IMR-90 (cell line): ENCODE results near the gene LAMA5. TPM values are rescaled to one million over a fixed set of nuclear protein-coding genes. Genes with fewer than 3 reads are reported as not detected.
A peak's percentile ranks its signal among the peaks of the same experiment; 100 is the strongest.

ENCODE experiments used
- ATAC-seq: fragments of 200-7000 bp; cut with Tn5 transposase; 2 replicates; pipeline ENCODE4 v1.9.1; 2020; ENCODE audit warnings: low read depth, mild to moderate bottlenecking, moderate library complexity
- BruUV-seq: library from RNA; stranded (reverse); fragments of 400-500 nt; replicated peaks from 2 replicates; lab custom pipeline; 2021; lab: Mats Ljungman, UMichigan
- CTCF ChIA-PET: fragments of 300-600 bp; formaldehyde crosslinking; extraction: SDS; loops from one replicate; lab custom pipeline; 2021; ENCODE audit warnings: antibody characterized with exemption; lab: Yijun Ruan, JAX
- POLR2A ChIA-PET: fragments of 300-600 bp; sonication (Branson Sonifier 250); formaldehyde crosslinking; loops from one replicate; lab custom pipeline; 2022; ENCODE audit warnings: antibody characterized with exemption; ENCODE audit not compliant: unreplicated experiment; lab: Charles Lee
- DNase-seq: peaks from one replicate; pipeline ENCODE4 v3.0.0; 2013
- H2AFZ ChIP-seq: replicated peaks from 2 replicates; pipeline ENCODE3; 2013; ENCODE audit warnings: low read length, mild to moderate bottlenecking; ENCODE audit not compliant: poor library complexity
- H2AK5ac ChIP-seq: 2 replicates; pipeline ENCODE4 v1.6.1; 2013; ENCODE audit warnings: low read depth, low read length, inconsistent platforms
- H2AK9ac ChIP-seq: replicated peaks from 2 replicates; pipeline ENCODE3; 2013; ENCODE audit warnings: mild to moderate bottlenecking, low read depth, low read length, moderate library complexity; ENCODE audit not compliant: poor library complexity
- H2BK120ac ChIP-seq: 2 replicates; pipeline ENCODE4 v1.6.1; 2013; ENCODE audit warnings: low read depth, low read length, inconsistent platforms
- H2BK15ac ChIP-seq: 3 replicates; pipeline ENCODE4 v1.6.1; 2013; ENCODE audit warnings: low read depth, low read length, inconsistent platforms
- H2BK20ac ChIP-seq: 2 replicates; pipeline ENCODE4 v1.6.1; 2013; ENCODE audit warnings: low read depth, mild to moderate bottlenecking, inconsistent platforms, low read length, moderate library complexity
- H2BK5ac ChIP-seq: 2 replicates; pipeline ENCODE4 v1.6.1; 2013; ENCODE audit warnings: mild to moderate bottlenecking, low read depth, low read length, inconsistent platforms; ENCODE audit not compliant: poor library complexity, severe bottlenecking
- H3K14ac ChIP-seq: replicated peaks from 2 replicates; pipeline ENCODE4 v1.6.1; 2013; ENCODE audit warnings: low read depth, low read length, inconsistent platforms
- H3K18ac ChIP-seq: 2 replicates; pipeline ENCODE4 v1.6.1; 2013; ENCODE audit warnings: low read depth, low read length, control low read depth
- H3K23ac ChIP-seq: 2 replicates; pipeline ENCODE4 v1.6.1; 2013; ENCODE audit warnings: low read depth, low read length, inconsistent platforms
- H3K27ac ChIP-seq: 2 replicates; pipeline ENCODE4 v1.5.1; 2013; ENCODE audit warnings: mild to moderate bottlenecking, control low read depth, low read length; ENCODE audit not compliant: insufficient read depth
- H3K27me3 ChIP-seq: 2 replicates; pipeline ENCODE4 v1.6.1; 2013; ENCODE audit warnings: low read length; ENCODE audit not compliant: control insufficient read depth, insufficient read depth
- H3K36me3 ChIP-seq: 2 replicates; pipeline ENCODE4 v1.6.1; 2013; ENCODE audit warnings: low read length, mixed read lengths; ENCODE audit not compliant: control insufficient read depth, insufficient read depth
- H3K4ac ChIP-seq: 2 replicates; pipeline ENCODE4 v1.6.1; 2013; ENCODE audit warnings: low read depth, low read length, inconsistent platforms
- H3K4me1 ChIP-seq: 2 replicates; pipeline ENCODE4 v1.6.1; 2013; ENCODE audit warnings: low read length, mixed read lengths; ENCODE audit not compliant: control insufficient read depth, insufficient read depth
- H3K4me2 ChIP-seq: 2 replicates; pipeline ENCODE4 v1.6.1; 2013; ENCODE audit warnings: low read depth, mild to moderate bottlenecking, control low read depth, low read length, moderate library complexity
- H3K4me3 ChIP-seq: 2 replicates; pipeline ENCODE4 v1.5.1; 2013; ENCODE audit warnings: low read depth, mild to moderate bottlenecking, control low read depth, low read length, moderate library complexity; ENCODE audit not compliant: insufficient read depth
- H3K56ac ChIP-seq: 2 replicates; pipeline ENCODE4 v1.6.1; 2013; ENCODE audit warnings: low read length, inconsistent platforms; ENCODE audit not compliant: insufficient read depth; ENCODE audit errors: extremely low read depth
- H3K79me1 ChIP-seq, 2 experiments: 2 replicates each; pipeline ENCODE4 v1.6.1; 2013; ENCODE audit warnings: low read length in 2 of 2, inconsistent platforms in 1 of 2, low read depth in 1 of 2
- H3K9ac ChIP-seq: 2 replicates; pipeline ENCODE4 v1.6.1; 2013; ENCODE audit warnings: low read depth, low read length, control low read depth
- H3K9me1 ChIP-seq: 2 replicates; pipeline ENCODE4 v1.6.1; 2013; ENCODE audit warnings: low read length, inconsistent platforms; ENCODE audit not compliant: insufficient read depth
- H3K9me3 ChIP-seq: 2 replicates; pipeline ENCODE4 v1.6.1; 2013; ENCODE audit warnings: low read length; ENCODE audit not compliant: control insufficient read depth, insufficient read depth
- H4K20me1 ChIP-seq: 2 replicates; pipeline ENCODE4 v1.6.1; 2013; ENCODE audit warnings: low read length, inconsistent platforms; ENCODE audit not compliant: insufficient read depth
- H4K5ac ChIP-seq: 2 replicates; pipeline ENCODE4 v1.6.1; 2013; ENCODE audit warnings: mild to moderate bottlenecking, low read depth, low read length, control low read depth
- H4K8ac ChIP-seq, 2 experiments: 2 replicates each; pipeline ENCODE4 v1.6.1; 2013; ENCODE audit warnings: low read depth in 2 of 2, low read length in 2 of 2, control low read depth in 1 of 2, inconsistent platforms in 1 of 2
- H4K91ac ChIP-seq: 2 replicates; pipeline ENCODE4 v1.6.1; 2013; ENCODE audit warnings: low read depth, low read length, inconsistent platforms; ENCODE audit not compliant: insufficient read depth
- BHLHE40 ChIP-seq: fragments of 150-350 bp; IDR thresholded peaks from 2 replicates; pipeline ENCODE4 v1.6.1; 2016; ENCODE audit warnings: mild to moderate bottlenecking, low read depth, low read length
- CEBPB ChIP-seq: IDR thresholded peaks from 2 replicates; pipeline ENCODE4 v1.6.1; 2012; ENCODE audit warnings: low read depth, low read length, improper control_type of control experiment
- CHD1 ChIP-seq: IDR thresholded peaks from 2 replicates; pipeline ENCODE4 v1.6.1; 2012; ENCODE audit warnings: low read depth, low read length, improper control_type of control experiment
- CTCF ChIP-seq: conservative IDR thresholded peaks from 2 replicates; pipeline ENCODE4 v1.5.1; 2012; ENCODE audit warnings: mild to moderate bottlenecking, low read depth, low read length, improper control_type of control experiment
- ELK1 ChIP-seq: fragments of 150-350 bp; IDR thresholded peaks from 2 replicates; pipeline ENCODE4 v1.6.1; 2016; ENCODE audit warnings: low read depth, mild to moderate bottlenecking, low read length, moderate library complexity, borderline replicate concordance
- MAFK ChIP-seq: IDR thresholded peaks from 2 replicates; pipeline ENCODE4 v1.6.1; 2012; ENCODE audit warnings: low read depth, low read length, improper control_type of control experiment
- MAZ ChIP-seq: IDR thresholded peaks from 2 replicates; pipeline ENCODE4 v1.6.1; 2012; ENCODE audit warnings: low read depth, mild to moderate bottlenecking, low read length, improper control_type of control experiment, moderate library complexity, borderline replicate concordance
- MXI1 ChIP-seq: IDR thresholded peaks from 2 replicates; pipeline ENCODE4 v1.6.1; 2012; ENCODE audit warnings: low read depth, mild to moderate bottlenecking, low read length, moderate library complexity, borderline replicate concordance
- NFE2L2 ChIP-seq: fragments of 150-350 bp; IDR thresholded peaks from 2 replicates; pipeline ENCODE4 v1.6.1; 2016; ENCODE audit warnings: low read depth, mild to moderate bottlenecking, low read length
- RAD21 ChIP-seq: IDR thresholded peaks from 2 replicates; pipeline ENCODE4 v1.6.1; 2012; ENCODE audit warnings: low read length, improper control_type of control experiment
- RCOR1 ChIP-seq: IDR thresholded peaks from 2 replicates; pipeline ENCODE4 v1.6.1; 2012; ENCODE audit warnings: mild to moderate bottlenecking, low read length, improper control_type of control experiment; ENCODE audit not compliant: insufficient replicate concordance
- RFX5 ChIP-seq: IDR thresholded peaks from 2 replicates; pipeline ENCODE4 v1.8.0; 2012; ENCODE audit warnings: low read depth, mild to moderate bottlenecking, low read length, moderate library complexity
- SMC3 ChIP-seq: fragments of 150-350 bp; IDR thresholded peaks from 2 replicates; pipeline ENCODE4 v1.6.1; 2016; ENCODE audit warnings: low read depth, mild to moderate bottlenecking, antibody characterized with exemption, low read length, moderate library complexity
- USF2 ChIP-seq: fragments of 150-350 bp; IDR thresholded peaks from 2 replicates; pipeline ENCODE4 v1.6.1; 2017; ENCODE audit warnings: mild to moderate bottlenecking, antibody characterized with exemption, low read length, low read depth
- WGBS, 2 experiments: methylation state at CpG; one replicate each; pipeline versions ENCODE4 v1.1.5 to v1.1.7; 2013; ENCODE audit warnings: missing lambda C conversion rate in 2 of 2; ENCODE audit not compliant: insufficient read length in 1 of 2; ENCODE audit errors: extremely low coverage in 2 of 2; 5-methylcytosine and 5-hydroxymethylcytosine counted together
- dilution Hi-C: fragments of 300-500 bp; cut with HindIII; formaldehyde crosslinking; loops from one replicate; pipeline ENCODE4 v1.14.3; 2018; ENCODE audit warnings: low sequenced_read_pairs; ENCODE audit not compliant: unreplicated experiment
- in situ Hi-C: fragments of 300-500 bp; cut with MboI; formaldehyde crosslinking; loops from 3 replicates; pipeline ENCODE4 v1.14.3; 2019; ENCODE audit warnings: low sequenced_read_pairs, inconsistent platforms, mixed read lengths
- intact Hi-C: fragments of 100-400 bp; cut with micrococcal nuclease; formaldehyde crosslinking; loops from 2 replicates; pipeline ENCODE4 v1.10.0; 2022
- polyA plus RNA-seq, 3 experiments: library from polyadenylated mRNA; depleted of rRNA; stranded (reverse); fragments of >200 nt; gene quantifications; 2 replicates each; pipeline ENCODE4 v1.2.3, GENCODE V29; 2012; ENCODE audit warnings: low replicate concordance in 1 of 3
- total RNA-seq: library from RNA; depleted of rRNA; stranded (reverse); fragments of >200 nt; gene quantifications from 2 replicates; pipeline ENCODE4 v1.2.3, GENCODE V29; 2012

Gene LAMA5
- total and polyA plus RNA-seq, 2 of the 4 experiments (the other 2 are of a cell fraction), result 0.90 to 7.3 TPM

GRCh38 chr20:62404112-62404665, 37.1 kb upstream of the LAMA5 start:
- peaks cover 10 to 17% of the 10 kb centered on the region in 2 experiments; a peak in 2 of 4 replicates for H3K79me1 ChIP-seq
- ChIA-PET CTCF (no interaction called here), POLR2A (no interaction called here)
- H2AK9ac ChIP-seq, result no peak overlapping the region
- DNase-seq (no peak), ATAC-seq (no peak)
- H3K4ac ChIP-seq, result no peak overlapping the region
- H2AK5ac ChIP-seq, result no peak overlapping the region
- no peak overlapping the region for H3K56ac ChIP-seq
- TF ChIP-seq NFE2L2 (no peak), CEBPB (no peak), CHD1 (no peak), MAFK (no peak), SMC3 (no peak), RFX5 (no peak), MXI1 (no peak), CTCF (no peak), BHLHE40 (no peak), ELK1 (no peak), USF2 (no peak), RCOR1 (no peak), RAD21 (no peak), MAZ (no peak)
- no peak overlapping the region for H3K9ac ChIP-seq
- H4K20me1 ChIP-seq, result peaks cover 8% of the 10 kb centered on the region; the same call in 1 of the 2 replicates
- H3K4me3 ChIP-seq, result no peak overlapping the region
- no TSS peak for BruUV-seq
- H3K14ac ChIP-seq, result no peak overlapping the region
- no peak overlapping the region for H2BK15ac ChIP-seq
- in situ Hi-C loops (no loop called here), dilution Hi-C loops (no loop called here), intact Hi-C loops (no loop called here)
- no peak overlapping the region for H2BK120ac ChIP-seq
- WGBS, 2 experiments, result 100% methylated on average over 2 of the region's 9 CpGs; no CpG with 5 or more reads in 1 of the 2 experiments
- H3K23ac ChIP-seq, result no peak overlapping the region
- H4K8ac ChIP-seq, result no peak overlapping the region
- H3K4me2 ChIP-seq, result no peak overlapping the region
- H3K36me3 ChIP-seq, result peaks cover 1% of the 10 kb centered on the region; the same call in 1 of the 2 replicates
- no peak overlapping the region for H4K5ac ChIP-seq
- peaks cover 3% of the 10 kb centered on the region; the same call in 1 of the 2 replicates for H3K27me3 ChIP-seq
- H3K27ac ChIP-seq, result no peak overlapping the region
- H2BK20ac ChIP-seq, result no peak overlapping the region
- H4K91ac ChIP-seq, result no peak overlapping the region
- no peak overlapping the region for H3K18ac ChIP-seq
- peaks cover 6% of the 10 kb centered on the region; the same call in 1 of the 2 replicates for H3K4me1 ChIP-seq
- H2AFZ ChIP-seq, result peak overlapping the region; percentile 49
- no peaks in the 10 kb centered on the region for H3K9me1 ChIP-seq
- no peaks in the 10 kb centered on the region for H3K9me3 ChIP-seq
- no peak overlapping the region for H2BK5ac ChIP-seq
